ENCODE results near the gene ANO7.
"Not testable (repeated sequence)": the region's sequence is repeated elsewhere in the genome, so short reads cannot be mapped to it uniquely, and the experiment has no call there.

The ANO7 gene

DNA sequence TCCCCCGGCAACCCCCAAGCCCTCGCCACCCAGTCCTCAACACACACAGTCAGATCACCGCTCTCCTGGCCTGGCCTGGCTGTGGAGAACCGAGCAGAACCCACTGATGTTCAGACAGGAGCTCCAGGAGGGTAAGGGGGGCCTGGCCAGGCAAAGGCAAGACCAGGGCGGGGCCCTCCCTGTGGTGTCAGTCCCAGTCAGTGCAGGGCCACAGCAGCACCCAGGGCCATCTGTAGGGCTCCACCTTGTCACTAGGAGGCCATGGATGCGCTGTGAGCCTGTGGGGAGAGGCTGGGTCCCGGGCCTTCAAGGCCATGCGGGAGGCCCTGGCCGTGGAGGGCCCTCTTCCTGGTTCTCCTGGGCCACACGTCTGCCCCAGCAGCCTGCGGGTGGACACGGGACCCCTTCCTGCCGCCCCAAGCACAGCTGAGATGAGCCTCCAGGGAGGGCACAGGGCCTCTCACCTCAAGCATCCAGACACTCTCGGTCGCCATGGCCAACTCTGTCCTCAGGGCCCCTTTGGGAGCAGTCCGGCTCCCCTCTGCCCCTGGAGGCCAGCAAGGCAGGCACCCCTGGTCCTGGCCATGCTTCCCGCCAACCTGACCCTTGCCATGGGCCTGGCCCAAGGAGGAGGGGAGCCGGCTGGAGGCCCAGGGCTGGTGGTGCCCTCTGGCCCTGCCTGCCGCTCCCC lies 2.0 kb downstream of the ANO7 start:
- DNase-seq: no peak

- DNase-seq: no peak
Measured at GRCh38 chr2:241191081-241191480, 2.6 kb downstream of the ANO7 start.

DNA sequence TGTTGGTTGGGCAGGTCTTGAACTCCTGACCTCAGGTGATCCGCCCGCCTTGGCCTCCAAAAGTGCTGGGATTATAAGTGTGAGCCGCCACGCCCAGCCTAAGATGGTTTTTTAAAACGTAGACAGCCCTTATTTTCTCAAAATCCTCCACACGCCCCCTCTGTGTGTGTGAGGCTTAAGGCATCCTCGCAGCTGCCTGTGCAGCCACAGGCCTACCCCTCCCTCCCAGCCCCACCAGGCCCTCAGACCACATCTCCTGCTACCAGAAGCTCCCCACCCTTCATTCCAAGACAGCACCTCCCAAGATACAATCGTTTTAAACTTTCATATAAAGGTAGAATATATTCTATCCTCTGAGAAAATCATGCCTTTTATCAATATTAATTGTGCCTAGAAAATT lies 4.8 kb downstream of the ANO7 start:
- no peak for DNase-seq

- DNase-seq: no peak
Measured at GRCh38 chr2:241194811-241195210, 6.3 kb downstream of the ANO7 start.

GRCh38 chr2:241195506-241196130 lies 7.1 kb downstream of the ANO7 start:
- DNase-seq: no peak

DNA sequence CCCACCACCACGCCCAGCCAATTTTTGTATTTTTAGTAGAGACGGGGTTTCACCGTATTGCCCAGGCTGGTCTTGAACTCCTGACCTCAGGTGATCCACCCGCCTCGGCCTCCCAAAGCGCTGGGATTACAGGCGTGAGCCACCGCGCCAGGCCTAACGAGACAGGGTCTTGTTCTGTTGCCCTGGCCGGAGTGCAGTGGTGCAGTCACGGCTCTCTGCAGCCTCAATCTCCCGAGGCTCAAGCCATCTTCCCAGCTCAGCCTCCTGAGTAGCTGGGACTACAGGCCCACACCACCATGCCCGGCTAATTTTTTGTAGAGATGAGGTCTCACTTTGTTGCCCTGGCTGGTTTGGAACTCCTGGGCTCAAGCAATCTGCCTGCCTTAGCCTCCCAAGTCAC lies 8.8 kb downstream of the ANO7 start:
- not testable (repeated sequence) for DNase-seq

DNA sequence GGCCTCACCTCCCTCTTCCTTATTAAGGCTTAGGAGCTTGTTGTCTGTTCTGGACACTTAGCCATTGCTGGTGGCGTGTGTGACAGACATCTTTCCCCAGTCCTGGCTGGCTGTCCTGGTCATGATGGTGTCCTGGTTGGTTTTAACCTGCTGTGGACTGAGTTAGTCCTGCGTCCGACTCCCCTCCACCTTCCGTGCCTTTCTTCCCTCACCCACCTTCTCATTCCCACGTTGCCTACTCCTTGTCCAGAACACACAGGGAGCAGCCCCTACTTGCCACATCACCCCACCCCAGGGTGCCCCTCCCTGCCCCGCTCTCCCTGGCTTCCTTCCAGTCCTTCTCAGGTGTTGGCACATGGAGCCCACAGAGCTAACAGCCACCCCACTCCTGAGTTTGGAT lies 9.5 kb downstream of the ANO7 start:
- DNase-seq: no peak

DNA sequence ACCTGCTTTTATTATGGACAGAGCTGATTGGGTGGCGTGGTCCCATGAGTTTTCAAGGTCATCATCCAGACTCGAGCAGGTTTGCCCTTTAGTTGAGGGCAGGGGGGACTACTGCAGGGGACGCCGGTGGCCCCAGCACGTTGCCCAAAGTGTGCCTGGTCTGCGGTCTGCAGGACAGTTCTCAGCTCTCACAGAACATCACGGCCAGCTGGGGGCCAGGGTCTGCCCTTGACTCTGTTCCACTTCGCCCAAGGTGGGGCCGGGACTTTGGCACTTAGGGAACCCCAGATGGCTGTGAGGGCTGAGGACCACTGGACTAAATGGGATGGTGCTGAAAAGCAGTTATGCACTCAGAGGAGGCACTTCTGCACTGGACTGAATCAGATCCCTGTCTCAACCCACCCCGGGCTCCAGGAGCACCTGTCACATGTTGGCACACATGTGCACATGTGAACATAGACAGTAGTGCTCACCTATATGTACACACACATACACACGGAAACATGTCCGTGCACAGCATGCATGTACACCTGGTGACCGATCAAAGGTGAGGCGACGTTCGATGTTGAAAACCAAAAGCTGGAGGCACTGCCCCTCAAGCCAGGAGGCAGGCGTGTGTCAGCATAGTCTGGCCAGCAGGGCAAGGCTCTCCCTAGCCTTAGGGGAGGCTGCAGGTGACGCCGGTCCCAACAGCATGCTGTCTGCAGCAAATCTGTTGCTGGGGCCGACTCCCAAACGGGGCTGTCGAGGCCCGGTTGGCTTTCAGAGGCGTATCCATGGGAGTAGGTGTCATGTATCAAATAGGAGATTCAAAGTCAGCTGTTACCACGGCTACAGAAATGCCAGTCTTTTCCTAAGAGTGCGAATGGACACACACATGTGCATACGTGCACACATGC lies 10.2 kb downstream of the ANO7 start:
- DNase-seq: no peak

- DNase-seq: no peak
Measured at GRCh38 chr2:241199286-241199685, 10.8 kb downstream of the ANO7 start.

DNA sequence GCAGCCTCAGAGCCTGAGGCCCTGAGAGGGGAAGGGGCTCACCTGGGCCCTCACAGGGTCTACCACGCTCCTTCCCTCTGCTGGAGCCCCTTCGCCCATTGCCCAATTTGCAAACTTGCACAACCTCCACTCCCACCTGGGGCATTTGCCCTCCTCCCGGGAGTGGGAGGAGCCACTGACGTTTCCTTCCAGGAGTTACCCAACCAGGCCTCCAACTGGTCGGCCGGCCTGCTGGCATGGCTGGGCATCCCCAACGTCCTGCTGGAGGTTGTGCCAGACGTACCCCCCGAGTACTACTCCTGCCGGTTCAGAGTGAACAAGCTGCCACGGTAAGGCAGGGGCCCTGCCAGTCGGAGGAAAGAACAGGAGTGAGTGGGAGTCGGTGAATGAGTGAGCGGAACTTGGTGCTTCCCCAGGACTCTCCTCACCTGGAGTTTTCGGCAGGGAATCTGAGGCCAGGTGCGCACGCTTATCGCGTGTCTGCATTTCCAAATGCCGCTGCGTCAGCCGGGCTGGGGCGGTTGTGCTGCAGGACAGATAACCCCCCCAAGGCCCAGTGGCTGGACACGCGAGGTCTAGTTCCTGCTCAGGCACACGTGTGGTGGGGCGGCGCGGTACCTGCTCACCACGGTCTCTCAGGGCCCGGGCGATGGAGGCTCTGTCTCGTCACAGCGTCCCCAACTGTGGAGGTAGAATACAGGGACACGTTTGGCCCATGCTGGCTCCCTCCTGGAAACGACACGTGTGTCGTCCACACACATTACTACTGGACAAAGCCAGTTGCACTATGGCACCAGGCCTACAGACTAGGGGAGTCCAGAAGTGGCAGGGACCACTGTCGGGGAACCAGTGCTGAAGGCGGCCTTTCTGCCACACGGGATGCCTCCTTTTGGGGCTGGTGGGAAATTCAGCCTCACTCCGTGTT lies 11.7 kb downstream of the ANO7 start:
- no peak for DNase-seq

- DNase-seq: no peak
Measured at GRCh38 chr2:241200822-241201395, 12.4 kb downstream of the ANO7 start.

- DNase-seq: no peak
Measured at GRCh38 chr2:241201445-241202267, 13.2 kb downstream of the ANO7 start.

GRCh38 chr2:241202268-241202585 lies 13.8 kb downstream of the ANO7 start:
- DNase-seq: no peak

DNA sequence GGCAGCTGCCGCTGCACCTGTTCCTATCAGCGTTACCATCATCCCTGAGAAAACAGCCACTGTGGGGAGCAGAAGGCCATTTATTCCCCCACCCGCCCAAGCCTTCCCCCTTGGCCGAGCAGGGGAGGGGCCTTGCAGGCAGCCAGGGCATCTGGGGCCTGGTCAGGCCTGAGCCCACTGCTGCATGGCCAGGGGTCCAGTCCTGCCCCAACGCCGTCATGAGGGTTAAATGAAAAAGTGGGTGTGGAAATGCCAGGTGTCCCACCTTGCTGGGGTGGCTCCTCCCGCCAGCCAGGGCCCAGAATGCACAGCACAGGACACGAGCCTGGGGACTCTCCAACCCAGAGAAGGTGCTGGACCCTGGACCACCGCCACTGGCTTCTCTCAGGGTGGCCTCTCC lies 14.2 kb downstream of the ANO7 start:
- DNase-seq: no peak

DNA sequence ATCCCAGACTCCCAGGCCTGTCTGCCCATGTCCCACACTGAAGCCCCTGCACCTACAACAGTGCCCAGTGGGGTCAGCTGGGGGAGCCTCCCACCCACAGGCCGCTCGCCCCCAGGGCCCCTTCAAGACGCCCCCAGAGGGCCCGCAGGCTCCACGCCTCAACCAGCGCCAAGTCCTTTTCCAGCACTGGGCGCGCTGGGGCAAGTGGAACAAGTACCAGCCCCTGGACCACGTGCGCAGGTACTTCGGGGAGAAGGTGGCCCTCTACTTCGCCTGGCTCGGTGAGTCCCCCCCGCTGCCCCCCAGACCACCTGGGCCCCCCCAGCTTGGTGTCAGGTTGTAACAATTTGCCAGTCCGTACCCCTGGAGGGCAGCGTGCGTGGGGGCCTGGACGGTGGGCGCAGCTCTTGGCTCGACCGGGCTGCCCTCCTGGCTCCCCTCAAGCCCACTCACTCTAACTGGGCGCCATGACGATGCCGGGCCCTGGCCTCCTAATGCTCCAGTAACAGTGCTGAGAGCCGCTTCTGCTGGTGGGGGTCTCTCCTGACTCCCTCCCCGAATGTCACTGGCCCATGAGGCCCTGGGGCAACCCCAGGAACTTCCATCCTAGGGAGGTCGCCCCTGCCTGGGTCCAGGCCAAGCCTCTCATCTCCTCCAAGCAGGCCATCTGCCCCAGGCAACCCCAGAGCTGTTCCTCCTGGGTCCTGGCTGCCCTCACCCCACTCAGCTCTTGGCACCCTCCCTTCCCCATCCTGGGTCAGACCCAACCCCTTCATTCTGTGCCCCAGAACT lies 14.9 kb downstream of the ANO7 start:
- no peak for DNase-seq

- DNase-seq: no peak
Measured at GRCh38 chr2:241204010-241204384, 15.5 kb downstream of the ANO7 start.

GRCh38 chr2:241204490-241204889 lies 16.0 kb downstream of the ANO7 start:
- no peak for DNase-seq

DNA sequence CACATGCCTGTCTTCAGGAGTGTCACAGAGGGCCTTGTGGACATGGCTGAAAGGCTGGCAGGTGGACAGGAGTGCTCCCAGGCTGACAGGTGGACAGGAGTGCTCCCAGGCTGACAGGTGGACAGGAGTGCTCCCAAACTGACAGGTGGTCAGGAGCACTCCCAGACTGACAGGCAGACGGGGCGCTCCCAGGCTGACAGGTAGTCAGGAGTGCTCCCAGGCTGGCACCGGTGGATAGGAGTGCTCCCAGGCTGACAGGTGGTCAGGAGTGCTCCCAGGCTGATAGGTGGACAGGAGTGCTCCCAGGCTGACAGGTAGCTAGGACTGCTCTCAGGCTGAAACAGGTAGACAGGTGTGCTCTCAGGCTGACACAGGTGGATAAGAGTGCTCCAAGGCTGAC lies 16.6 kb downstream of the ANO7 start:
- no peak for DNase-seq

DNA sequence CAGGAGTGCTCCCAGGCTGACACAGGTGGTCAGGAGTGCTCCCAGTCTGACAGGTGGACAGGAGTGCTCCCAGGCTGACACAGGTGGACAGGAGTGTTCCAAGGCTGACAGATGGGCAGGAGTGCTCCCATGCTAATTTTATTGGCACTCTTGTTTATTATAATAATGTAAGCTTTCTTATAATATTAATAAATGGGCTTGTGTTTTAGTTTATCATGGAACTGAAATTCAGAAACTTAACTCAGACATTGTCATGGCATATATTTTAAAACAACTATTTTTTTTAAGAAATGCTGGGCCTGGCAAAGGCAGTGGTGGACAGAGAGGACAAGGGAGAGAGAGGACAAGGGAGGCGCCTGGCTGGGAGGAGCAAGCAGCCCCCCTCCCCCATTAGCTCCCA lies 18.7 kb downstream of the ANO7 start:
- DNase-seq: no peak

- DNase-seq: no peak
Measured at GRCh38 chr2:241207641-241208040, 19.2 kb downstream of the ANO7 start.

DNA sequence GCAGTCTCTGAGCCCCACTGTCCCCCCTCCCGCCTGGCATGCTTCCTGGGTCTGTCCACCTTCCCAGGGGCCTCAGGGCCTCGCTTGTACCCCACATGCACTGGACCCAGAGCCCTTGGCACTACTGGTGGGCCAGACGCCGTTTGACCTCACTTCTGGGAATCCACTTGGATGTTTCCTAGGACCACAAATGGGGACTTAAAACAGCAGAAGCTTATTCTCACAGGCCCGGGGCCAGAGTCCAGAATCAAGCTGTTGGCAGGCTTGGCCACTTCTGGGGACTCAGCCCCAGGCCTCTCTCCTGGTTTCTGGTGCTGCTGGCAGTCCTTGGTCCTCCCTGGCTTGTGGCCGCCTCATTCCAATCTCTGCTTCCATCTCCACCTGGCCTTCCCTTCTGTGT lies 19.6 kb downstream of the ANO7 start:
- DNase-seq: no peak

All from fibroblast of skin of abdomen (primary cell).